Hindlimb muscle (tissue), 1 donor: ENCODE data around the gene MYOZ3. TPM values are rescaled to one million over a fixed set of nuclear protein-coding genes. Genes with fewer than 3 reads are reported as not detected.

ENCODE experiments used
- DNase-seq: peaks from one replicate; pipeline ENCODE4 v3.0.0-alpha.2; 2013
- polyA plus RNA-seq: library from polyadenylated mRNA; unstranded; fragments of 120-200 nt; gene quantifications from one replicate; pipeline ENCODE4 v1.2.1, GENCODE V29; 2013; ENCODE audit not compliant: insufficient read length

The MYOZ3 gene
- polyA plus RNA-seq, 1 donor, result 12.5 TPM

DNA sequence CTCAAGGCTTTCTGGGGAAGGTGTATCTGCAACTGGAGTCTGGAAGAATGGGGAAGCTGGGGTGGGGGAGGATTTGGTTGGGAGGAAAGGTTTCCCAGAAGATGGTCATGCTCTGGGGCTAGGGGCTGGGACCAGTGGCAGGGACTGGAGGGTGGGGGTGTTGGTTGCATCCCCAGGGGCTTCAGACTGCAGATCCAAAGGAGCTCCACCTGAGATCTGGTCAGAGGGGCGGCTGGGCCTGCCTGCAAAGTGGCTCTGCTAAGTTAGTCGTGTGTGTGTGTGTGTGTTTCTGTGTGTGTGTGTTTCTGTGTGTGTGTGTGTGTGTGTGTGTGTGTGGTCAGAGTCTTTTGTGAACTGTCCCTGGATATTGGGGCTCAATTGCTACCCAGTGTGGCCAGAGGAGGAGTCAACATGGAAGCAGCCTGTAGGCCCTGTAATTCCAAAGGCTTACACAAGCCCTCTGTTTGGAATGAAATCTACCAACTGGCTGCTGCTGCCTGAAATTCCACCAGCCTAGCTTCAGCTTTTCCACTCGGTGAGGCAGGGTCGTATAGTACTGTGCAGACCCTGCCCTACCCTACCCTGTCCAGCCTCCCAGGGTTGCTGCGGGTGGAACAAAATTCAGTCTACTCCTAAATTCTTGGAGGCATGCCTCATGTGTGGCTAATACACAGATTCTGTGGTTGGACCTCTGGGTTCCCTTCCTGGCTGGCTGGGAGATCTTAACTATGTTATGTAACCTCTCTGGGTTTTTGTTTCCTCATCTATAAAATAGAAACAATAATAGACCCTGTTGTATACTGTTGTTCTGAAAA, 33.1 kb upstream of the MYOZ3 start:
- no peak for DNase-seq

DNA sequence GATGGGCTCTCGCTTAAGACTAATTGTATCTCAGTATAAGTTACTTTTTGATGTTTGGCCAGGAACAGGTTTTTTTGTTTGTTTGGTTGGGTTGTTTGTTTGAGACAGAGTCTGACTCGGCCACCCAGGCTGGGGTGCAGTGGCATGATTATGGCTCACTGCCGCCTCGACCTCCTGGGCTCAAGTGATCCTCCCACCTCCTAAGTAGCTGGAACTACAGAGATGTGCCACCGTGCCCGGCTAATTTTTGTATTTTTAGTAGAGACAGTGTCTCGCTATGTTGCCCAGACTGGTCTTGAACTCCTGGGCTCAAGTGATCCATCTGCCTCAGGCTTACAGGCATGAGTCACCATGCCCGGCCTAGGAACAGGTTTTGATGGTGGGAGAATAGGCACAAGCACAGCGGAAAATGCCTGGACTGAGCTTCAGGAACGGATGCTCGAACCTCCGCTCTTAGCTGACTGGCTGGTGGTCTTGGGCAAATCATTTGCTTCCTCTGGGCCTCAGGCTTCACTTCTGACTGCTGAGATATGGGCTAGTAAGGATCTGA, 32.0 kb upstream of the MYOZ3 start:
- DNase-seq, result no peak

DNA sequence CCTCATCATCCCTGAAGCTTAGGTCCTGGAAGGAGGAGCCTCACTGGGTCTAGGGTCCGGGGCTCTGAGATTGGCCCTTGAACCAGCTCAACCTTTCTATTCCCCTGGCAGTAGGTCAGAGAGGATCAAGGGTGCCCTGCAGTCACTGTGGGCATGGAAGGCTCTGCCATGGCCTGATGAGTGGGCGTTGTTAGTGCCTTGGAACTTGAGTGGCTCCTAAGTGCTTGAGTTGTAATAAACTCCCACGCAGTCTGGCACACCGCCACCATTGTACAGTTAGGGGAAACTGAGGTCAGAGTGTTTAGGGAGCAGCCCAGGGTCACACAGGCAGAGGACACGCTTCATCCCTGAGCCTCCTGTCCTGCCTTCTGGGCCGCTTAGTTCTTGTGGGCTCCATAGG, 31.0 kb upstream of the MYOZ3 start:
- DNase-seq, result no peak

DNA sequence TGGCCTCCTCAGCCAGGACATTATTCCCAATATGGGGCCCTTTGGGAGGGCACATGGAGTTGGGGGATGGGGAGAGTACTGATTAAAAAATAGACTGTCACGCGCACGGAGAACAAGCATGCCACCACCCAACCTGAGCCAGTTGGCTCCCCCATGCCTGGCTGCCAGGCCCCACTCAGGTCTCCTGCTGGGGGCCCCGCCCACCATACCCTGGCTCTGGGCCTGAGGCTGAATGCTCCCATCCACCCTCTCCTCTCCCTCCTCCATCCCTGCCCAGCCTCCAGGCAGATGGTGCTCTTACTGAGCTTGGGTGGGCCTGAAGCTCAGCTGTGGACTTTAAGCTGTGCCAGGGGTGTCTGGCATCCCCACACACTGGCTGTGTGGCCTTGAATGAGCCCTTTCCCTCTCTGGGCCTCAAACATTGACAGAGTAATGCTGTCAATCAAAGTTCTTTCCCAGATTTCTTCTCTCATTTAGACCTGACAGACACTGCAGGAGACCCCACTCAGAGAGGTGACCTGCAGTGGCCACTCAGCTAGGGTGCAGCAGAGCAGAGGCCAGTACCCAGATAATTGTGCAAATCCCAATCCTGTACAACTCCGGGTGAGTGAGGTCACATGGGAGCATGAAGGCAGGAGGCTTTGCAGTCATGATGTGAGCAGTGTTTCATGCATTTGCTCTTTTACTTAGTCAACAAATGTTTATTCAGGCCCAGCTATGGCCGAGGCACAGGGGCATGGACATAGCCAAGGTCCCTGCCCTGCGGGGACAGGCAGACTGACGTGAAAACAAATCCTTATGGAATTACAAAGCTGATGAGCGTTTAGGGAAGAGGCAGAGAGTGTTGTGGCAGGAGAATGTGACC, 30.4 kb upstream of the MYOZ3 start:
- no peak for DNase-seq

DNA sequence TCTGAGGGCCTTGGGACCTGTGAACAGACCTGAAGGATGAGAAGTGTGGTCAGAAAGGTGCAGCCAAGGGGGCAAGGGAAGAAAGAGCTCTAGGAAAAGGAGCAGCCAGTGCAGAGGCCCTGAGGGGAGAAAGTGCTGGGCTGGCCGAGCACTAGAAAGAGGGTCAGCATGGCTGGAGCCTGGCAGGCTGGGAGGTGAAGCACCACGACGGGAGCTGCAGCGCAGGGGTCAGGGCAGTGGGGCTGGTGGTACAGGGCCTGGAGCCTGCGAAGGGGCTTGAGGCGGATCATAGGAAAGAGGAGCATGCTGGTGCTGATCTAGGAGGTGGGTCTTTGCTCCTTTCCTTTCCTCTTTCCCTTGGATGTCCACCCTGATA, 29.7 kb upstream of the MYOZ3 start:
- no peak for DNase-seq

DNA sequence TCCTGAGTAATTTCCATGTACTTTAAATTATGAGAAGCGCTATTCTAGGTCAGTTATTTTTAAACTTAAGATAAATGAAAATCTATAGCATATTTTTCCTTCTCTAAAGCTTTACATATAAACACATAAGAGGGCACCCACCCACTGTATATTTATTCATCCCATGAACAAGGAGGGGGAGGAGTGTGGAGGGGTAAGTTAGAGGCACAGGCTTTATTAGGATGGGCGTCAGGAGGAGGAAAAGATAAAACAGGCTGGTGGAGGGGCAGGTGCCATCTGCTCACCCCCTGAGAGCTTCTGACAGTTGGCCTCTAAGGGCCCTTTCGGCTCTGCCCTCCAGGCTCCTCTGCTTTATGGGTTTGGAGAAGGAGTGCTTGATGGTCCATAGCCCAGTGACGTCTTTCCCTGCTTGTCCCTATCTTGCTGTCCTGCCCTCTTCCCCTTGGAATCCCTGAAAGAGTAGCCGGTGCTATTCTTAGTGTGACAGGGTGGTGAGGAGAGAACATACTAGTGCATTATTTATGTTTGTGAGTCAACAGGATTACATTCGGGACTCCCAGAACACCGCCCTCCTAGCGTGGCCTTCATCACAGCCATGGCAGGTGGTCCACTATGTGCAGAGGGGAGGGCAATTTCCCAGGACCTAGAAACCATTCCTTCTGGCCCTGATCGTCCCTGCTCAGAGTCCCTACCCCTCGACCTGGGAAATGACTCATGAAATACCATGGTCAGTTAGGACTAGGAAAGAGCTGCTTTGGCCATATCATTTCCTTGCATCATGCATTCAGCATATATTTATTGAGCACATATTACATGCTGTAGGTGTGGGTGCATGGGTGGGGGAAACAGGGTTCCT, 28.5 kb upstream of the MYOZ3 start:
- DNase-seq, result no peak

DNA sequence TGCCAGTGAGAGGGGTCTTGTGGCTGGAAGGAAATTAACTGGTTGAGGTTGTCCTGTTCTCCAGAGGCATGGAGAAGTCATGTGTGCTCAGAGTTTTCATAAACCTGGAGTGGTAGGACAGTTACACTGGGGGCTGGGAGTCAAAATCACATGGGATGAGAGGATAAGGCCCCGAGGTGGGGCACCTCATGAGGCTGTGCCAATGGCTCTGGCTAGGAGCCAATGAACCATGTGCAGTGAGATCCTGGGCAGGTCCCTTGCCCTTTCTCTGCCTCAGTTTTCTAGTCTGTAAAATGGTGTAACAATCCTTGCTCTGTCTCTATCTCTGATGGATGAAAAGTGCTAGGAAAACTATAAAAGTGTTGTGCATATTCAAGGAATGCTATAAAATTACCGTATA, 27.6 kb upstream of the MYOZ3 start:
- no peak for DNase-seq

DNA sequence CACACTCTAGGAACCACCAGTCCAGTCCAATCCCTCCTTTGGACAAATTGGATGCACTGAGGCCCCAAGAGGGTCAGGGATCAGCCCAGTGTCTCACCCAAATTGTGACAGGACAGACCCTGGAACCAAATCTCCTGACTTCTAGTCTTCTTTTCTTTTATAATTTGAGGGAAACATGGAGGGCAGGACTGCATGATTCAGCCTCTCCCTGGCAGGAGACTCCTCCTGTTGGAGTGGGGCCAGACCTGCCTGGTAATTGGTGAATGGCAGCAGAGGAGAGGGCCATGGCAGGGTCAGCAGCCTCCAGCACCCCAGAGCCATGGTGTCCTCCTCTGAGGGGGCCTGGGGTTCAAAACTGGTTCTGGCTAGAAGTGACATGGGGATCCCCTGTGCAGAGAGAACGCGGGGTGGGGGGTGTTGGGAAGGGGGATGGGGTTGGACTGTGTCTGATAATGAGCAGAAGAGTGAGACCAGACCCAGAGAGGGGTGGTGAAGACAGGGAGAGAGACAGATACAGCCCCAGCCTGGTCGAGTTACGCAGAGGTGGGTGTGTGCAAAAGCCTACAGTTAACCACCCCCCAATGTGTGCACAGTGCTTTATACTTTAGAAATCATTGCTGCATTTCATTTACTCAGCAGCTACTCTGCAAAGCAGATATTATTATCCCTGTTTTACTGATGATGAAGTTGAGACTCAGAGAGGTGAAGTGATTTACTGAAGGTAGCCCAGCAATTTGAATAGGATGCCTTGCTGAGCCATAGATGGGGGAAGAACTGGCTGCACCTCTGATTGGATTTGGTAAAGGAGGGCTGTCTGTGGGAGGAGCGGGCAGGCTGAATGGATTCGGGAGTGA, 24.4 kb upstream of the MYOZ3 start:
- no peak for DNase-seq

DNA sequence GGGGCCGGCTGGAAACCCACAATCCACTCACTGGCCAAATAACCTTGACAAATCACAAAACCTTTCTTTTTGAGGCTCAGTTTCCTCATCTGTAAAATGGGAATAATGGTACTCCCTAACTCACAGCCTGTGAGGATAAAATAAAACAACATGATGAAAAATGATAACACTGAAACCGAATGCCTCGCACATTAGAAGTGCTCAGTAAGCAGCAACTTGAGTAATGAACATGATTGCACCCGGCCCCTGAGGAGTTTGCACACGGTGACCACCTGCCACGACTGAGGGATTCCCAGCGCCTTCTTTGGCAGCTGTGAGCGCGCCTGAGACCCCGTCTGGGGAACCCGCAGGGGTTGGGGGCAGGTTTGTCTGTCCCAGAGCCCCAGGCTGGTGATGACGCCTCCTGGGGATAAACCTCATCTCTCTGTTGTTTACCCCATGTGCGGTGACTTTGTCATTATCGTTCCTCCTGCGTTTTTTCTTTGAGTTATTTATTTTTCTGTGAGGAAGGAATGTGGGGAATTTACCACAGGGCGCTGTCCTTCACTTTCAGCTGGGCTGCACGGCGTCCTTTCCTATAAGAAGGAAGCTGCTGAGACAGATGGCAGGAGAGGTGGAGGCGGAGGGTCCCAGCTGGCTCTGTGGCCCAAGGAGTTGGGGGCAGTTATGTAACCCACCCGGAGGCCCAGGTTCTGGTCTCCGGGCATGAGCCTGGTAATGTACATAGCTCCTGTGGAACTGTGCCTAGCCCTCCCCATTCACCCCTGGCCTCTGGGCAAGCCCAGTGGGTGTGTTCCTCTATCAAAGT, 23.6 kb upstream of the MYOZ3 start:
- no peak for DNase-seq

DNA sequence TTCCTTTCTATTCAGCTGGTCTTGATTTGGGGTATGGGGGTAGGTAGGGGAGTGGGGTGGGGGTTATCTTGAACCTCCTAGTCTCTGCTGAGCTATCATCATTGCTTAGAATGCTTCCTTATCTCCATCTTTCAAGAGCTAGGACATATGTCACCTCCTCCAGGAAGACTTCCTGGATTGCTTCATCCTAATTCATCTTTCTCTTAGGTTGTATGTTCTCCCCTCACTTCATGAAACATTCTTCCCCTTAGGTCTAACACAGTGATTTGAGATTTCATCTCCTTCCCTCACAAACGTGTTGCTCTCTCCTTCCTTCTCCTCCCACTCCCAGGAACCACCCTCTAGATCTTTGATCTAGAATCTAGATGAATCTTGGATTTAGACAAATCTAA, 23.0 kb upstream of the MYOZ3 start:
- DNase-seq, result no peak

DNA sequence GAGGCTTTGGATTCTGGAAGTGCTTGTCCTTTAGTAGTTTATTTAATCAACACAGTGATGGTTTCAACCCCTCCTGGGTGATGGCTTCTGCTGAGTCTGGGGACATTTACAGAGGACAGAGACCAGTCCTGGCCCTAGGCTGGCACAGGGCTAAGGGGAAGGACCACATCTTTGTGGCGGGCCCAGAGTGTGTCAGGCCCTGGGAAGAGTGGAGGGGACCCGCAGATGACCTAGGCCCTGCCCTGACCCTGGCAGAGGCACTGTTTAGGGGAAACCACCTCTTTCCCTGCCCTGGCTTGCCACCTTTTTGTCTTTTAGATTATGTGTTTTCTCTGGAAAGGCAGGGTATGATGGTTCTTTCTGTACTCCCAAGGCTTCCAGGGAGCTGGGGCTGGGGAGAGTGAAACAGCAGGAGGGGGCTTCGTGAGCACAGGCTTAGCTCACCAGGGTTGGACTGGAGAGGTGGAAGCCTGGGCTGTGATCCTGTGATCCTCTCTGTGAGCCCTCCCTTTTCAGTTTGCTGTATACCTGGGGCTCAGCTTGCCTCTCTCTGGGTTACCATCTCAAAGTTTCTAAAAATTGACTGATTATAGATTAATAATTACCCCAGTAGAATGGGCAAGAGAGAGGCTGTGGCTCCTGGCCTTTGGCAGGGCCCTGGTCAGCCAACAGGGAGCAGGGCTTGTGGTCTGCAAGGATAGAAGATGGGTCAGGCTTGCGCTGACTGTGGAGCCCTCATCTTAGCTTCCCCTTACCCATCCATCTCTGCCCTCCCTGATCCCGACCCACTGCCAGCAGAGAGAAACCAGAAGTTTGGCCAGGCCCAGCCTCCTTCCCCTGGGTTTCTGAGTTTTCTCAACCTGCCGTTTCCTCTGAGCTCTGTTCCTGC, 22.3 kb upstream of the MYOZ3 start:
- DNase-seq, result no peak

DNA sequence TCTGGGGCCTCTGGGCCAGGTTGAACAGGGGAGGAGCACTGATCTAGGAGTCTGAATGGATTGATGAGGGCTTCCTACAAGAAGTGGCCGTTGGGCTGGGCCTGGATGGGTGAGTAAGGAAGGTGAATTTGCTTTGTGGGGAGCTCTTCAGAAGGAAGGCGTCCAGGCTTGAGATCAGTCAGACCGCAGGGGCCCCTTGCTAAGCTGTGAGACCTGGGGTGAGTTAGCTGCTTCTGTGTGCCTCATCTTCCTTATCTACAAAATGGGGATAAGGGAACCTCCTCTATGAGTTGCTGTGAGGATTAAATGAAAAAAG, 21.7 kb upstream of the MYOZ3 start:
- no peak for DNase-seq

DNA sequence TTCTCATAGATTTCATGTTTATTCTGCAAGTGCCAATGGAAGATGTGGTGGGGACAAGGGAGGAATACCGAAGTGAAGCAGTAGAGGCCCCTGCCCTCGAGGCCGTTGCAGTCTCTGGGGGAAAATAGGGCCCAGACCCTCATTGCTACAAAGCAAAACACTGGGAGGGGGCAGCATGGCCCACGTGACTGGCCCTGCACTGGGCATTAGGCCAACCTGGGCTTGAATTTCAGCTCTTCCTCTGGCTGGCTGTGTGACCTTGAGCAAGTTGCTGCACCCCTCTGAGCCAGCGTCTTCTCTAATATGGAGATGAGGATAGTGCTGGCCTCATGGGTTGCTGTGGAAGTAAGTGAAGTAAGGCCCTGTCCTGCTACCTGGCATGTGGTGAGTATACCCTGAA, 21.3 kb upstream of the MYOZ3 start:
- DNase-seq, result no peak

DNA sequence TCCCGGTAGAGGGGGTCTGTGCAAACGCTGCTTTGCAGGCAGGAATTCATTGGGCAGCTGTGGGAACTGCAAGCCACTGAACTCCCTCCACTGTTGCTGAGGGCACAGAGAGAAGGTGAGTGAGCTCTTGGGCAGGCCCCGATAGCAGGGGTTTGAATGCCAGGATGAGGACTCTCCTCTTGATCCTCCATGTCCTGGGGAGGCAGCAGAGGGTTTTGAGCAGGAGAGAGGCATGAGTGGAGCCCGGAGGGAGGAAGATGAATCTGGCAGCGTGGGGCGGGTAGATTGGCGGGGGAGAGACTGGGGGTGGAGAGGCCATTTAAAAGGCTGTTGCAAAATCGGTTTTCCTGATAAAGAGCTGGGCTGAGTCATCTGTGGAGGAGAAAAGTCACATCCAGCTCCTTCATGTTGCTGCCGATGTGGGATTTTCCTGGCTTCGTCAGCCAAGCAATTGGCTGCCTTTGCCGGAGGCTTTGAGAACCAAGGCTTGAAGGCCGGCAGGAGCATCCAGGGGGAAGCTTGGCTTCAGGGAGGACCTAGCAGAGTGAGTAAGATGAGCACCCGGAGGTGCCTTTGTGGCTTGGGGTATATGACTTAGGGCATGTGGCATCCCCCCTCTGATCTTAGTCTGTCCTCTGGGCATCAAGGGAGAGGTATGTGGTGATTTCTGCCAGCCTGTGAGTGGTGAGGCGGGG, 20.6 kb upstream of the MYOZ3 start, which contains the start of gene SYNPO:
Gene SYNPO (plus strand): TSS at position 350 of the 695 bp plus-strand sequence. CDS start 7,616 bp downstream, outside the sequence.
- peak; percentile 85 for DNase-seq

DNA sequence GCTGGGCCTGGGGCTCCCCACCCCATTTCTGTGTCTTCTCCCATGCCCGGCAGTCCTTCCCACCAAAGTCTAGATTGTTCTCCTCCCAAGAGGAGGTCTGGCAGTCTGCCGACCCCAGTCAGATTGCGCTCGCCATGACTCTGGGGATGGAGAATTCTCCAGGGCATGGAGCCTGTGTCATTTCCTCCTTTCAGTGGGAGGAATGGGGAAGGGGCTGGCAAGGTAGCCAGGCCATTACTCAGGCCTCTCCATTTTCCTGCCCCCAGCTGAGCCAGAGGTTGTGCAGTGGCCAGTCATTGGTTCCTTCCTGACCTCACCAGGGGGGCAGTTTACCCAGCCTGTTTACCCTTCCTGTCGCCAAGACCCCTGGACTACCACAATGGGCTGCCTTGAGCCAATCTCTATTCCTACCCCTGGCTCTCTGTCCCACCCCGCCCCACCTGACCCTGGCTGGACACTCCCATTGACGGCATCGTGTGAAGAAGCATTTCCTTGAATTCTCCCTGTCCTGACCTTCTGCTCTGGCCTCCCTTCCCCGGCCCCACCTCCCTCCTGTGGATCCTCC, 20.0 kb upstream of the MYOZ3 start:
- DNase-seq, result no peak

DNA sequence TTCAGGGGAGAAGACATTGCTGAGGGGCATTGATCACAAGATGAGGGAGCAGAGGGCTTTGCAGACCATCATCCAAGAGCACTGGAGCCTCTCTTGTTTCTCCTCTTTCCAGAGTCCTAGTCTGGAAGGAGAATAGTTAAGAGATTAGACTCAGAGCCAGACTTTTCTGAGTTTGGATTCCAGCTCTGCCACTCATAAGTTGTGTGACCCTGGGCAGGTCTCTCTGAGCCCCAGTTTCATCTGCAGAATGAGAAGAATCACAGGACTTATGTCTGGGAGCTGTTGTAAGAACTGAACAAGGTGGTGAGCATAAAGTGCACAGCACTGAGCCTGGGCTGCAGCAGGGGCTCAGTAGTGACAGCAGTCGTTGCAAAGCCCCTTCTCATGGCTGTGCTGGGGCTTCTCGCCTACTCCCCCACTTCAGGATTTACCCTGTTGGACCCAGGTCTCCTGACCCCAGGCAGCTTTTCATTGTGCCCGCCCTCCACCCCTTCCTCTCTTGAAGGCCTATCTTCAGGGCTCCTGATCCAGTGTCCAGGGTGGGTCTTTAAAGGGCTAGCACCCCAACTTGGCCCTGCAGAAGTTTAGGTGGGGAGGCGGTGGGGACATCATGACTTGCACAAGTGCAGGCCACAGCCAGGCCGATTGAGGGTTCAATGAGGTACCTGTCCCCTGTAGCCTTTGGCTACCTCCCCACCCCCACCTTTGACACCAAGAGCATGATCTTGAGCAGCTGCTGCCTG, 19.1 kb upstream of the MYOZ3 start:
- no peak for DNase-seq

DNA sequence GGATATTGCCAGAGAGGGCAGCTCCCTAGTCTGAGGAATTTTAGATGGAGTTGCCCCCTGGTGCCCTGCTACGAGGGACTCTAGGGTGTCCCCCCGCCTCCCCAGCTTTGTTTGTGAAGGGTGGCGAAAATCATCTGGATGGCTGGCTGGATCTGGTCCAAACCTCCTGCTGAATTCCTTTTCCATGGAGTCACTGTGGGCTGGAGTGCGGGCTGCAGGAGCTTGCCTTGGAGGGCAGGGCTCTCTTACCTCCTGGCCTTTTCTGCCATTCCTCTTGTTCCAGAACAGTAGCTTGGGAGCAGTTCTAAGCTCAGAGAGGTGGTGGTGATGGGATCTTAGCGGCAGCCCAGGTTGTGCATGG, 18.5 kb upstream of the MYOZ3 start:
- peak; percentile 54 for DNase-seq
